NCI-H2107 treated with DMSO at 0.1 percent for 48 hours (cell line): Measurements from ENCODE around the gene PTPRG.

Experiments used
- DNase-seq: peaks from one replicate; lab custom pipeline; 2025; ENCODE audit not compliant: unreplicated experiment; lab: John Stamatoyannopoulos, UW

The PTPRG gene

DNA sequence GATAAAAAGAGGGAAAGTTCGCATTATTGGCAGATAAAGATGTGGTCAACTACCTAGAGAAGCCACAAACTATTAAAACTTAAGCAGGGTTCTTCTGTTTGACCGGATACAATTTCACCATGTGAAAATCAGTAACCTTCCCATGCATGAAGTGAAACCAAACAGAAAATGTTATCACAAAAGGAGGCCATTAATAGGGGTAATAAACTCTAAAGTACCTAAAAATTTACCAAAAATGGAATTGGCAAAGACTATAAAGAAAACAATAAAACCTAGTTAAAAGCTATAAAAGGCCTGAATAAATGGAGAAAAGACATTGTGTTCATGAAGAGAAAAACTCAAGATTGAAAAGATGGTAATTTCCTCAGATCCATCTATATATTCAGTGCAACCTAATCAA lies 728.6 kb downstream of the PTPRG start:
- no peak for DNase-seq

- DNase-seq = no peak
Measured at GRCh38 chr3:62293051-62293780, 731.8 kb downstream of the PTPRG start.

GRCh38 chr3:62295571-62295970 lies 734.2 kb downstream of the PTPRG start:
- no peak for DNase-seq

DNA sequence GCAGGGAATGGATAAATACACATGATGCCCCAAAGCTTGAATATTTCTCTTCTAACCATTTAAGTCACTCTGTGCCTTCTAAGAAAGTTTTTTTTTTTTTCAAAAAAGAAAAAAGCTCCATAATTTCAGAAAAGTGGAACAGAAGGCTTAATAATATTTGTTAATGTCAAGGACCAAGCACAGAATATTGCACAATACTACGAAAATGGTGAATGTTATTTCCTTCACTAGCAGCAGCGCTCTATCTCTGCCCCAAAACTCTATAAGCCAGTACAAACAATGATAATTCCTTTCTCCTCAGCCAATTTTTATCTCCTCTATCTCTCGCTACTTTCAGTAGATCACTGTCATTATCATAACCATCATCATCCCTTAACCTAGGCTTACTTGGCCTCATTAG lies 739.2 kb downstream of the PTPRG start:
- no peak for DNase-seq

- no peak for DNase-seq
Measured at GRCh38 chr3:62312201-62312600, 750.8 kb downstream of the PTPRG start.

- no peak for DNase-seq
Measured at GRCh38 chr3:62316525-62316924, 755.2 kb downstream of the PTPRG start.

DNA sequence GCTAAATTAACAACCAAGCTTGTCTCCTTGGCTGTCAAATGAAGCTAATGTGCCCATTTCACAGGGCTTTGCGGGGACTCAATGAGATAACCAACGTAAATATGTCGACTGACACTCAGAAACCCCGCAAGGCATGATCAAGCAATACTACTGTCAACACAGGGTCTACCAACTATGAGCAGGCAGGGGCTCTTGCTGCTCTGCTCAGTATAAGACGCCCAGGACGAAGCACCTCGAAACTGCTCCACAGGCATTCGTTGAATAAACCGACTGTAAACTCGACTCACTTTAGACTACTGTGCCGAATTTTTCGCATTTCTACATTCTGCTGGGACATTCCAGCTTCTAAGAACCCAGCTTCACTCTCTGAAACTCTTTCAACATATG lies 757.0 kb downstream of the PTPRG start:
- DNase-seq = no peak

GRCh38 chr3:62318752-62319569 lies 757.6 kb downstream of the PTPRG start:
- DNase-seq = no peak

DNA sequence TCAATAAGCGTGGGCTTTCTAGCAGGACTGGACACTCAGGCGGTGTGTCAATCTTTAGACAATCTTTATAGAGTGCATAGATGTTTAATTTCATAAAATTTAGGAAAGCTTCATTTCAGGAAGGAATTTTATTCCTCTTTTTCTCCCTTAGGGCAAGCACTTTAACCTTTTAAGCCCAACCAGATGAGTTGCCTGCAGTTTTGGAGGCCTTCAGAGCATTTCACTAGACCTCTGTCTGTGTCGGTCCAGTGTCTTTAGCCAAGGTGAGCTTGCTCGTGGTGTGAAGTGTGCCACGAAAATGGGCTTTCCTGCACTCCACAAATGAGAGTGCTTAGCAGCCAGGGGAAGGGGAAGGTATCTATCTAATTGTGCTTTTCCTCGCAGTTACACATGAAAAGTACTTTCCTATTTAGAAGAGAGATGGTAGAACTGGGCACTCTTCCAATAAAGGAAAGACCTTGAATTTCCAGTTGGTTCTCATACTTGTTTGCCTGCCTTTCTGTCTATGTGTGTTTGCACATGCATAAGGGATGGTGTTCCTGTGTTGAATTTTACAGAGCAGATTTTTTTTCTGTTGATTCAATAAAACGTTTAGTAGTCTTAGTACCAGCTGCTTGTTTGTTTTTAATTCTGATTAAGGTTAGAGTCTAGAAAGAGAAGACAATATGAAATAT lies 758.3 kb downstream of the PTPRG start:
- peak; percentile 21 for DNase-seq

GRCh38 chr3:62323241-62323640 lies 761.9 kb downstream of the PTPRG start:
- no peak for DNase-seq

DNA sequence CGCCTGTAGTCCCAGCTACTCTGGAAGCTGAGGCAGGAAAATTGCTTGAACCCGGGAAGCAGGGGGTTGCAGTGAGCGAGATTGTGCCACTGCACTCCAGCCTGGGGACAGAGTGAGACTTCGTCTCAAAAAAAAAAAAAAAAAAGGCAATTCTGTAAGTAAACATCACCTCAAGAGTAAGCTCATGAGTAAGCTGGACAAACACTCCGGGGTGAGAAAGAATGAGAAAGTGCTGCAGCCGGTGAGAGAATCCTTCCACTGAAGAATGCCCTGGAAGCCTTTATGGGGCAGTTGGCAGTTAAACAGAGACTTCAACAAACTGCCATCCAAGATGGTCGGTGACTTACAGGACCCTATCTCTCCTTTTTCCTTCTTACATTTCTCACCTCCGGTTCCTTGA lies 764.5 kb downstream of the PTPRG start:
- DNase-seq = no peak

DNA sequence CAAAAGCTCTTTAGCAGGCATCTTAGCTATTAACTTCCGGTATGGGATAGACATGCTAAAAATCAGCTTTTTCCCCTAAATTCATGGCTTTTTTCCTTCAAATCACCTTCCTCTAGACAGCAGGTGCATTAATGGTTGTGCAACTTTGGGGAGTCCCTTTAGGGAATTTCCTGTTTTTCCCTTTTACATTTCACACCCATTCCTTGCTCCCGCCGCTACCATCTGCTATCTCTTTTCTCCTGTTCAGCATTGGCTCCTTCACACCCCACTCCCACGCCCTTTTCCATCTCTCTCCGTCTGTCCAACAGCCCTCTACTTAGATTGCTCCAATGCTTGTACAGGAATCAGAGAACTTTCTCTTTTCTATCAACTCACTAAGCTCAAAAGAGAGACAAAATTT lies 768.6 kb downstream of the PTPRG start:
- peak; percentile 1 for DNase-seq

- DNase-seq = no peak
Measured at GRCh38 chr3:62332017-62332416, 770.6 kb downstream of the PTPRG start.

DNA sequence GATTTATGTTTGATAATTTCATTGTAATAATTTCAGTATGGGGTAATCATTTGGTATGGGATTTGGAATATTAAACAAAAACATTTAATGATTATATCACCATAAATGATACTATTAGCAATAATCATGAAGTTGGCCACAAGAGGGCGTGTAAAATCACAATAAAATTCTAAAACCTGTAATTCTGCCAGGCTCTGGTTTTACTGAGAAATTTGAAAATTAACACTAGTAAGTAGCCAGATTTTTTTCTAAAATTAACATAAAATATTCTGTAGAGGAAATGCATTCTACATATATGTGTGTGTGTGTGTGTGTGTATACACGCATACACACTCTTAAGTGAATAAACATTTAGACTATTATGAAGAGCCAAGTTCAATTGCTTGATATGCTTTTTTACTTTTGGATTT lies 771.5 kb downstream of the PTPRG start:
- DNase-seq = no peak

GRCh38 chr3:62335196-62335595 lies 773.8 kb downstream of the PTPRG start:
- no peak for DNase-seq

DNA sequence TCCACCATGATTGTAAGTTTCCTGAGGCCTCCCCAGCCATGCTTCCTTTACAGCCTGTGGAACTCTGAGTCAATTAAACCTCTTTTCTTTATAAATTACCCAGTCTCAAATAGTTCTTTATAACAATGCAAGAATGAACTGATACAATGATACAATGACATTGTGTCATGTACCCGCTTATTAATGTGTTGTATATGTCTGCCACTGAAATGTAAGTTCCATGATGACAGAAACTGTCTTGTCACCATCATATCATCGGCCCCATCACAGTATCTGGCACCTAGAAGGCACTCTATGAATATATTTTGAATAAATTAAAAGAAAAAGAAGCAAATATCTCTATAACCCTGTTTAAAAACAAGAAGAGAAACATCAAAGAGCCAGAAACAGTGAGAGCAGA lies 782.4 kb downstream of the PTPRG start:
- no peak for DNase-seq
